GM19468 (cell line): ENCODE measurements around the gene INF2.
"Not testable (repeated sequence)": the region's sequence is repeated elsewhere in the genome, so short reads cannot be mapped to it uniquely, and the experiment has no call there.

ENCODE experiments used
- ATAC-seq: cut with Tn5 transposase; IDR thresholded peaks from one replicate; pipeline ENCODE4 v1.9.1; 2021; ENCODE audit warnings: mild to moderate bottlenecking, moderate library complexity, moderate number of reproducible peaks; ENCODE audit not compliant: unreplicated experiment; ENCODE audit errors: extremely low read depth

The INF2 gene

DNA sequence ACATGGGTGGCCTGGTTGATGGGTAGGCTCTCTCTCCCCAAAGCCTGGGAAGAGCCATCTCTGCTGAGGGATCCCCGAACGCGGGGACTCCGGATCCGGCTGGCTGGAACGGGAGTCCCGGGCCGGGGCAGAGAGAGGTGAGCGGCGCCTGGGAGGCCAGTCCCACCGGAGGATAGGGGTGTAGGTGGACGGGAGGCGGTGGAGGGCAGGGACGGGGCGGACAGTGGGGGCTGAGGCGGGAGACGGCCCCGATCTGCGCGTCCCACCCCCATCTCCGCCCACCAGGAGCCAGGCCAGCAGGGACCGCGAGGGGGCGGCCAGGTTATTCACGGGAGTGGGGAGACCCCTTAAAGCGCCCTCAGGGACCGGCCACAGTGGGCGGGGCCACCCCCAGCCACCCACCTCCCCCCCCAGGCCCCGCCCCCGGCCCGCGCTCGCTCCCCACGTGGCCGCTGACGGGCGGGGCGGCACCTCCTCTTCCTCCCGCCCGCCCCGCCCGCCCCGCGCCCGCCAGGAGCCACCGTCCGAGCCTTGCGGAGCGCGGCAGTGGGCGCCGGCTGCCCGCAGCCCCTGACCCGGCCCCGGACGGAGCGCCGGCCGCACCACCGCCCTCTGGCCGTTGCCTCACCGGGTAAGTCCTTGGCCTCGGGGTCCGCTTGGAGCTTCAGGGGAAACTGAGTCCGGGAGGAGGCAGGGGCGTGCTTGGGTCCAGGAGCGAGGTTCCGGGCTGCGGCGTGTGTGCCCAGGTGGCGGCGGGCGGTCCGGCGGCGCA is at the start of gene INF2:
TSS of gene INF2 (plus strand) at position 510 of the 772 bp plus-strand sequence. CDS start 11,748 bp downstream, outside the sequence.
- ATAC-seq = no peak

DNA sequence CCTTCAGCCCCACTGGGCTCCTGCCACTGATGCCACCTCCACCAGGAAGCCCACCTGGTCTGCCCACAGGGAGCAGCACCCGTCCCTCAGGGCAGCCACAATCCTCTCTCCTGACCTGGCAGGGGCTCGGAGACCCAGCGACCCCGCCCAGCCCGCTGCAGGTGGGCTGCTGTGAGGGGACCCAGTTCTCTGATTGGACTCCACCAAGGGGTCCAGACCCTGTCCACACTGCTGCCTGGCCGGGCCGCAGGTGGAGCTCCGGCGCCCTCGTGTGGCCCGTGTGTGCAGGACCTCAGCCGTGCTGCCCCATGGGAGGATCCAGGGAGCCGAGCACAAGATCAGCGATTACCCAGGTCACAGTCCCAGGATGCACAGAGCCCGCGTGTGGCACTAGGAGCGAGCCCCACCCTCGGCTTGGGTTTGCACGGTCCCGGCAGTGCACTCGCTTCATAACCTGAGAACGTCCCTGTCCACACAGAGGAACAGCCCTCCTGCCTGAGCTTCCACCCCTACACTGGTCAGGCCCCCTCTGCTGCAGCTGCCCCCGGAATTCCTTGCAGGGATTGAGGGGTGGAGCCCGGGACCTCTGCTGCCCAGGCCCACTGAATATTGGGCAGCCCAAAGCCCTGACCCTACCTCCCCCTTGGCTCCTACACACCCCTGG is 49.4 kb upstream of the INF2 start:
- no peak for ATAC-seq

GRCh38 chr14:104640681-104641080 is 48.7 kb upstream of the INF2 start:
- no peak for ATAC-seq

DNA sequence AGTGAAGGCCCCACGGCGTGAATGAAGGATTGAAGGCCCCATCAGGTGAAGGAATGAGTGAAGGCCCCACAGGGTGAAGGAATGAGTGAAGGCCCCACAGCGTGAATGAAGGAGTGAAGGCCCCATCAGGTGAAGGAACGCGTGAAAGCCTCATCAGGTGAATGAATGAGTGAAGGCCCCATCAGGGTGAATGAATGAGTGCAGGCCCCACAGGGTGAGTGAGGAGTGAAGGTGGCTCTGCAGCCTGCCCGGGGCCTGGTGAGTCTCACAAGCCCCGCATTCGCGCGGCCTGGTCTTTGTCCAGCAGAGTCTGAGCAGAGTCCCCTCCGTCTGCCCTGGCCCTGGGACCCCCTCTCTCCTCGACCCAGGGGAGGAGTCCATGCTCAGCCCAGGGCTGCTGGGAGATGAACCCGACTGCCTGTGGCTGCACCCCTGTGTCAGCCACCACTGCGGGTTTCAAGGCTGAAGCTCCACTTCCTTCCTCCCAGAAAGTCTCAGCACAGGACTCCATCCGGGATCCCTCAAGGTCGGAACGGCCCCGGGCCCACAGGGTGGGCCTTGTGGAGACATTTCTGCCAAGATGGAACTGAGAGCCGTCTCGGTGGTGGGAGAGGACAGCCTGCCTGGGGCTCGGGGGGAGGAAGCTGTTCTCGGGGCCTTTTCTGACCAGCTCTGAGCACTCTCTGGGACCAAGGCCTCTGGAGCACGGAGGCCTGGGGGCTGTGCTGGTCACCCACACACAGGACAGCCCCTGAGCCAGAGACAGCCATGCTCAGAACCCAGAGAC is 47.5 kb upstream of the INF2 start:
- ATAC-seq = no peak

- ATAC-seq = no peak
These were observed 46.9 kb upstream of the INF2 start for GRCh38 chr14:104642540-104642868.

DNA sequence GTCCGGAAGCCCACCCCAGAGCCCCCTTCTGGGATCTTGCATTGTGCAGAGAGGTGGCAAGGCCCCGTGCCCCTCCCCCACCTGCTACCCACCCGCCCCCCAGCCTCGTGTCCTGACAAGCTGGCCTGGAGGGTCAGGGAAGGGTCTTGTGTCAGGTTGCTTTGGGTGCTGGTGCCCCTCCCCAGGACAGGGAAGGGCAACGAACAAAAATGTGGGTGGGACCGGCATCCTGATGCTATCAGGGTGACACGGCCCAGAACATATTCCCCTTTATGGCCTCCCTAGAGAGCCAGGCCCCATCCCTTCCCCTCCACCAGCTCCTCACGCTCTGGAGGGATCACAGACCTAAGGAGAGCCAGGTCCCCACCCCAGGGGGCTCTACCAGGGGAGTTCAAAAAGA is 46.1 kb upstream of the INF2 start:
- no peak for ATAC-seq

GRCh38 chr14:104644091-104644635 is 45.3 kb upstream of the INF2 start:
- ATAC-seq = no peak

DNA sequence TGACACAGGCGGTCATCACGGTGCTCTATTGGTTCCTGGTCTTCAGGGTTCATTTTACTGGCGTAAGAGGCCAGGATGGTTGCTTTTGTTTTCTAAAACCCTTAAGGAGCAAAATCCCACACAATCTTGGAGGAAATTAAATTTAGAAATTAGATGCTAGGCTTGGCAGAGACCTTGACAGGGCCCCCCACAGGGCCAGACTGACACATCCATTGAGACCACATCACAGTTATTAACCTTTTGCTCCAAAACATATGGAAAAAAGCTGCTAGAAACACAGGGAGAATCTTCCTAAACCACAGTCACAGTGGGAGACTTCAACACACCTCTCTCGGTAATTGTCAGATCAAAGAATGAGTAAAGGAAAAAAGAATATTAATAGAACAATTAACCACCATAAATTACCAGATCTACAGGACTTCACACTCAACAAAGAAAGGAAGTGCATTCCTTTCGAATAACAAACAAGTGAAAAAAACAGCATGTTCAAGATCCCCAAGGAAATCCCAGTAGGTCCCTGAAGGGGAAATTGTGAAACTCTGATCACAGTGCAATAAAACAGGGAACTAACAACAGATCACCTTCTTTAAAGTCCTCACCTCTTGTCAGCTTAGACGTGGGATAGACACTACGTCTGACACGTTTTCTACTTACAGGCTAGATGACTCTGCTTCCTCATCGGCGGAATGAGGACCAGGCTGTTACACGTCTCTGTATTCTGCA is 44.6 kb upstream of the INF2 start:
- ATAC-seq = no peak

DNA sequence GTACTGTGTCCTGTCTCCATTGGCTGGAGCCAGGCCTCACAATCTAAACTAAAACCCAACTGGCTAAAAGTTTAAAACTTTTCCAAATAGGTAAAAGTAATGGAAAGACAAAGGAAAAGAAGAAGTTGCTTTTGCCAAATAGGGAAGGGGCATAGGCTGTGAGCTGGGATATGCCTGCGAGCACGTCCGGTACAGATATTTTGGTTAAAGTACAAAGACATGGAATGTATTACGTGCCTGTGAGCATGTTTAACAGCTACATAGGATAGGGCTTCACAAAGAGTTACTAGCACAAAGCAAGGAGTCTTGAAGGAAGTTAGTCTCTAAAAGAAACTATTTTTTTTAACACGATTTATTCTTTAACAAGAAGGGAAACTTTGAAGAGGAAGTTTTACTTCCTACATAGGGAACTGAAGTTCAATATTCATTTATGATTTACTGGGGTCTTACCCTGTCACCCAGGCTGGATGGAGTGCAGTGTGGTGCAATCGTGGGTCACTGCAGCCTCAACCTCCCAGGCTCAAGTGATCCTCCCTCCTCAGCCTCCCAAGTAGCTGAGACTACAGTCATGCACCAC is 41.9 kb upstream of the INF2 start:
- ATAC-seq = no peak

GRCh38 chr14:104650057-104650980 is 39.1 kb upstream of the INF2 start:
- ATAC-seq = no peak

GRCh38 chr14:104650981-104651875 is 38.2 kb upstream of the INF2 start:
- ATAC-seq = no peak

DNA sequence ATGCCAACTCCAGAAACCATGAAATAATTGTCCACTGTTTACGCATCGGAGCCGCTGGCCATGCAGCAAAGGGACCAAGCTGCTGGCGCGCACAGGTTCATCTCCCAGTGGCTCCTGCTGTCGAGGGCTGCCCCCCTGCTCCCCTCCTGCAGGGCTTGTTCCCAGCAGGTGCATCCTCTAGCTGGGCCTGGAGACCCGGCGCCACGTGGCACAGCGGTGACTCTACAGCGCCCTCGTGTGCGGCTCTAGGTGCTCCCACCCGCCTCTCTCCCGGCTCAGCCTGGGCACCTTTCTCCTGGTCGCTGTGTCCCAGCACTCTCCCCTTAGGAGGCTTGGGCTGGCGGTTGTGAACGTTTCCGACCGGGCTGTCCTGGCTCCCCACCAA is 37.5 kb upstream of the INF2 start:
- ATAC-seq = no peak

- no peak for ATAC-seq
These were observed 37.0 kb upstream of the INF2 start for GRCh38 chr14:104652386-104652785.

DNA sequence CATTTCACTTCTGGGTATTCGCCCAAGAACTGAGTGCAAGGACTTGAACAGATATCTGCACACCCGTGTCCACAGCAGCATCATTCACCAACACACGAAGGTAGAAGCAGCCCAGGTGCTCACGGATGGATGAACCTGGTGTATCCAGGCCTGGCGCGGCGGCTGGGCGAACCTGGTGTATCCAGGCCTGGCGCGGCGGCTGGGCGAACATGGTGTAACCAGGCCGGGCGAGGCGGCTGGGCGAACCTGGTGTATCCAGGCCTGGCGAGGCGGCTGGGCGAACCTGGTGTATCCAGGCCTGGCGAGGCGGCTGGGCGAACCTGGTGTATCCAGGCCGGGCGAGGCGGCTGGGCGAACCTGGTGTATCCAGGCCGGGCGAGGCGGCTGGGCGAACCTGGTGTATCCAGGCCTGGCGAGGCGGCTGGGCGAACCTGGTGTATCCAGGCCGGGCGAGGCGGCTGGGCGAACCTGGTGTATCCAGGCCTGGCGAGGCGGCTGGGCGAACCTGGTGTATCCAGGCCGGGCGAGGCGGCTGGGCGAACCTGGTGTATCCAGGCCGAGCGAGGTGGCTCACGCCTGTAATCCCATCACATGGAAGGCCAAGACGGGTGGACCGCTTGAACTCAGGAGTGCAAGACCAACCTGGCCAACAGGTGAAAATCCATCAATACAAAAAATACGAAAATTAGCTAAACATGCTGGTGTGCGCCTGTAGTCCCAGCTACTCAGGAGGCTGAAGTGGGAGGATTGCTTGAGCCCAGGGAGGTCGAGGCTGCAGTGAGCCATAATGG is 36.1 kb upstream of the INF2 start:
- not testable (repeated sequence) for ATAC-seq

GRCh38 chr14:104654119-104654518 is 35.3 kb upstream of the INF2 start:
- ATAC-seq = no peak

DNA sequence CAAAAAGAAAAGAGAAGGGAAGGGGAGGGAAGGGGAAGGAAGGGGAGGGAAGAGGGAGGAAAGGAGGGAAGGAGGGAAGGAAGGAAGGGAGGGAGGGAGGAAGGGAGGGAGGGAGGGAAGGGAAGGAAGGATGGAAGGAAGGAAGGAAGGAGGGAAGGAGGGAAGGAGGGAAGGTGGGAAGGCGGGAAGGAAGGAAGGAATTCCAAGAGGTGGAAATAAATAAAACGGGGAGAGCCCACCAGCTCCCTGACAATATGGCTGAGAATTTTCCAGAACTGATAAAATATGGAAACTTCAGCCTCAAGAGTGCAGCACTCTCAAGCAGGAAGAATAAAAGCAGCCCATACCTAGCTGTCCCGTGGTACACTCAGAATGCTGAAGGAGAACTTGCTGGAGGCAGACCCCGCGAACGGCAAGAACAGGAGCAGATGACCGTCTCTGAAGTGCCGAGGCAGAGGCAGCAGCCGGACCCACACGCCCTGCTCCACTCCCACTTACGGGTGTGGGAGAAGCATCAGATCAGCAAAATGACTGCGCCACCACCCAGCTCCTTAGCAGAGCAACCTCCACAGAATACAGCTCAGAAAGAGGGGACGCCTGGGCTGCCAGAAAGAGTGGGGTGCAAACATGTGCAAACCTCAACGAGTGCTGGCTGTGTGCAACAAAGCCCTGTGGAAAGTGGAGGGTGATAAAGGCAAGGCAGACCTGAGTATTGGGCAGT is 34.1 kb upstream of the INF2 start:
- ATAC-seq = no peak
